Measurements from ENCODE around the gene DPH2.
A peak's percentile ranks its signal among the peaks of the same experiment; 100 is the strongest.

Gene DPH2

DNA sequence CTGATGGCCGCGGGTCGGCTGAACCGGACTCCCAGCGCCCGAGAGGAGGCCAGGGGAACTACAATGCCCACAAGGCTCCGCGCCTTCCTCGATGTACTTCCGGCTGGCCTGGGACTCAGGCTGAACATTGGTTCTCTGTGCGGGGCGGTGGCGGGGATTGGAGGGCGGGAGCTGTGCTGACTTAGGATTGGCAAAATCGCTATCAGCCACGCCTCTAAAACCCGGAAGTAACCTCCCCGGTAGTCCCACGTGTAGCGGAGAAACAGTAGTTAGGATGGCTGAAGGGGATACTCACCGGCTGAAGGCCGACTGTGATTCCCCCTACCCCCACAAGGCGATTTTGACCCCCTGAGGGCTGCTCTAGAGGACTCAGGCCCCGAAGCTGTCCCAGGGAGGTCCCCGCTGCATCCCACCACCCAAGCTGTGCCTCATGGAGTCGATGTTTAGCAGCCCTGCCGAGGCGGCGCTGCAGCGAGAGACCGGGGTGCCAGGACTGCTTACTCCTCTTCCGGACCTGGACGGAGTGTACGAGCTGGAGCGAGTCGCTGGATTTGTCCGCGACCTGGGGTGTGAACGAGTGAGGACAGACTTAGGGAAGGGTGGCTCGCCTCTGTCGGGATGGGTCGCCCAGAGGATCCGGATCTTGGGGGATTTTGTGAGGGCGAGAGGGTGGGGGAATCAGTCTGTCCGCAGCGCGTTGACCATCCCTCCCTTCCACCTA is at the start of gene DPH2:
TSS of gene DPH2 (plus strand) at position 265 of the 721 bp plus-strand sequence. CDS start at position 431, 166 bp downstream.
- in situ Hi-C loops (cut with MboI; ENCODE audit: low pct_unique_long_range_greater_than_20kb, low sequenced_read_pairs): no loop called here
- DNase-seq: peak; percentile 95

DNA sequence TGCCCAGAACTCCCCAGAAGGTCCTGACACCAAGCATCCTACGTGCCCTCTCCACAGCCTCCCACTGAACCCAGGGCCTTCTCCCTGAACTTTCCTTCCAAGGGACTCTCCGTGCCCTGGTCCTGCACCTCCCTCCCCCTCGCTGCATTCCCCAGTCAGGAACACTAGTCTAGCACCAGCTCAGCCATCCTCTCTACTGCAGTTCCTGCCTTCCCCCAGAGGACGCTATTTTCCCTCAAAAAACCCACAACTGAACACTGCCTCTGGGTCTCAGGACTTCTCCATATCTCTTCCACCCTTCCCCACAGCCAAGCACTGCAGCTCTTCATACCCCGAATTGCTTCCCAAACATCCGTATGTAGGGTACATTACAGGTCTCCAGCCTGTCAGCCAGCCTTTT is 48.8 kb upstream of the DPH2 start:
- in situ Hi-C loops (cut with MboI; ENCODE audit: low pct_unique_long_range_greater_than_20kb, low sequenced_read_pairs): no loop called here
- DNase-seq: no peak

DNA sequence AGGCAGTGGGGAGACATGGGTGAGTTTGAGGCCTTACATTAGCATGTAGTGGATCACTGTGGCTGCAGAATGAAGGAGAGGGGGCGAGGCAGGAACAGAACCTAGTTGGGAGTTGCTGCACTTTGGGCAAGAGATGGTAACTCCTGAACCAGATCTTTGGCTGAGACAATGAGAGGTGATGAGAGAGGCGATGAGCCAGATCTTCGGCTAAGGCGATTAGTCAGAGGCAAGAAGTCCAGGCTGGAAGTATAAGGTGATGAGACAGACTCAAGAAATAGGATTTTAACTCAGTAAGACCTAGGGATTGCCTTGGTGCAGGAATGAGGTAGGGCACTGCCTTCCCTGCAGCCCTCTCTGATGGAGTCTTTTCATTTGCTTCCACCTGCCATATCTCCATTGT is 45.3 kb upstream of the DPH2 start:
- in situ Hi-C loops (cut with MboI; ENCODE audit: low pct_unique_long_range_greater_than_20kb, low sequenced_read_pairs): no loop called here

DNA sequence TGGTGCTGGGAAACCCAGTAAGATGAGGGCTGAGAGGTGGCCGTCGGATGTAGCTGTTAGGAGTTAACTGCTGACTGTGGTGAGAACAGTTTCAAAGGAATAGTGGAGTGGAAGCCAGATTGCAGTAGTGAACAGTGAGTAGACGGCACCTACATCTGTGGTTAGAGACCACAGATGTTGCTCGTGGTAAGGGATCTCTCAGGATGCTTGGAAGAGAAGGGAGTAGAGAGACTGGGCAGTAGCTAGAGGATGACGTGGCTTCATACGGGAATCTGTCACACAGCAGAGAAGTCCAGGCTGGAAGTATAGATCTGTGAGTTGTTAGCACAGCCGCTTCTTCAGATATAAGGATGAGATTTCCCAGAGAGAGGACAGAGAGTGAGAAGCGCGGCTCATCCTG is 44.0 kb upstream of the DPH2 start:
- in situ Hi-C loops (cut with MboI; ENCODE audit: low pct_unique_long_range_greater_than_20kb, low sequenced_read_pairs): no loop called here
- no peak for DNase-seq

More for the DNA sequence above, 45.3 kb upstream of the DPH2 start:
- no peak for DNase-seq

DNA sequence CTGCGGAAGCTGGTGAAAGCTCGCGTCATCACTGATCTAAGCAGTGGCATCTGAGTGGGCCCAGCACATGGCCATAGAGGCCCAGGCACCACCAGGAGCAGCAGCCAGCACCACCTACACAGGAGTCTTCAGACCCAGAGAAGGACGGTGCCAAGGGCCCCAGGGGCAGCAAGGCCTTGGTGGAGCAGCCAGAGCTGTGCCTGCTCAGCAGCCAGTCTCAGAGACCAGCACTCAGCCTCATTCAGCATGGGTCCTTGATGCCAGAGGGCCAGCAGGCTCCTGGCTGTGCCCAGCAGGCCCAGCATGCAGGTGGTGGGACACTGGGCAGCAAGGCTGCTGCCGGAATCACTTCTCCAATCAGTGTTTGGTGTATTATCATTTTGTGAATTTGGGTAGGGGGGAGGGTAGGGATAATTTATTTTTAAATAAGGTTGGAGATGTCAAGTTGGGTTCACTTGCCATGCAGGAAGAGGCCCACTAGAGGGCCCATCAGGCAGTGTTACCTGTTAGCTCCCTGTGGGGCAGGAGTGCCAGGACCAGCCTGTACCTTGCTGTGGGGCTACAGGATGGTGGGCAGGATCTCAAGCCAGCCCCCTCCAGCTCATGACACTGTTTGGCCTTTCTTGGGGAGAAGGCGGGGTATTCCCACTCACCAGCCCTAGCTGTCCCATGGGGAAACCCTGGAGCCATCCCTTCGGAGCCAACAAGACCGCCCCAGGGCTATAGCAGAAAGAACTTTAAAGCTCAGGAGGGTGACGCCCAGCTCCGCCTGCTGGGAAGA is 39.5 kb upstream of the DPH2 start:
- in situ Hi-C loops (cut with MboI; ENCODE audit: low pct_unique_long_range_greater_than_20kb, low sequenced_read_pairs): loop anchor here (10.0 kb wide), 1 partner anchor 176 kb away; no protein-coding TSS in a partner anchor
- DNase-seq: peak; percentile 36

GRCh38 chr1:43930949-43931275 is 38.9 kb upstream of the DPH2 start:
- no peak for DNase-seq
- in situ Hi-C loops (cut with MboI; ENCODE audit: low pct_unique_long_range_greater_than_20kb, low sequenced_read_pairs): loop anchor here (10.0 kb wide), 1 partner anchor 176 kb away; no protein-coding TSS in a partner anchor

- in situ Hi-C loops (cut with MboI; ENCODE audit: low pct_unique_long_range_greater_than_20kb, low sequenced_read_pairs): loop anchor here (10.0 kb wide), 1 partner anchor 177 kb away; no protein-coding TSS in a partner anchor
- DNase-seq: no peak
Observed at GRCh38 chr1:43931711-43932660, 37.8 kb upstream of the DPH2 start.

GRCh38 chr1:43932786-43933385 is 36.9 kb upstream of the DPH2 start:
- in situ Hi-C loops (cut with MboI; ENCODE audit: low pct_unique_long_range_greater_than_20kb, low sequenced_read_pairs): loop anchor here (10.0 kb wide), 1 partner anchor 178 kb away; no protein-coding TSS in a partner anchor
- DNase-seq: no peak

- no peak for DNase-seq
- in situ Hi-C loops (cut with MboI; ENCODE audit: low pct_unique_long_range_greater_than_20kb, low sequenced_read_pairs): loop anchor here (10.0 kb wide), 1 partner anchor 179 kb away; no protein-coding TSS in a partner anchor
Observed at GRCh38 chr1:43933386-43934100, 36.3 kb upstream of the DPH2 start, which contains the start of gene ARTN. Gene ARTN (plus strand): TSS chr1:43933801. CDS start chr1:43935657, 1,856 bp downstream.

- in situ Hi-C loops (cut with MboI; ENCODE audit: low pct_unique_long_range_greater_than_20kb, low sequenced_read_pairs): loop anchor here (10.0 kb wide), 1 partner anchor 180 kb away; no protein-coding TSS in a partner anchor
Observed at GRCh38 chr1:43934101-43934985, 35.5 kb upstream of the DPH2 start.

DNA sequence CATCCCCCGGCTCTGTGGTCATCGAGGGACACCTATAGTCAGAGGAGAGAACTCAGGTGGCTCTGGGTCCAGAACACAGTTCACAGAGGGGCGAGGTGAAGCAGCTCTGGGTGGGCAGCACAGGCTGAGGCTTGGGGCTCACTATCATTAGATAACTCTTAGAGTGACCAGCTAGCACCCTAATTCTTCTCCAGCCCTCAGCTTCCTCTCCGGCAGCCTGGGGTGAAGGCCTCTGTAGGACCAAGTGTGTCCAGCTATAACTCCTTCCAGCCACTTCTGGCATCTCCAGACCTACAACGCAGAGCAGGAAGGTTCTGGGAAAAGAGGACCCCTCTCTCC is 34.9 kb upstream of the DPH2 start:
- in situ Hi-C loops (cut with MboI; ENCODE audit: low pct_unique_long_range_greater_than_20kb, low sequenced_read_pairs): loop anchor here (10.0 kb wide), 1 partner anchor 180 kb away; no protein-coding TSS in a partner anchor
- no peak for DNase-seq

More at GRCh38 chr1:43934101-43934985, 35.5 kb upstream of the DPH2 start:
- peak; percentile 75 for DNase-seq

DNA sequence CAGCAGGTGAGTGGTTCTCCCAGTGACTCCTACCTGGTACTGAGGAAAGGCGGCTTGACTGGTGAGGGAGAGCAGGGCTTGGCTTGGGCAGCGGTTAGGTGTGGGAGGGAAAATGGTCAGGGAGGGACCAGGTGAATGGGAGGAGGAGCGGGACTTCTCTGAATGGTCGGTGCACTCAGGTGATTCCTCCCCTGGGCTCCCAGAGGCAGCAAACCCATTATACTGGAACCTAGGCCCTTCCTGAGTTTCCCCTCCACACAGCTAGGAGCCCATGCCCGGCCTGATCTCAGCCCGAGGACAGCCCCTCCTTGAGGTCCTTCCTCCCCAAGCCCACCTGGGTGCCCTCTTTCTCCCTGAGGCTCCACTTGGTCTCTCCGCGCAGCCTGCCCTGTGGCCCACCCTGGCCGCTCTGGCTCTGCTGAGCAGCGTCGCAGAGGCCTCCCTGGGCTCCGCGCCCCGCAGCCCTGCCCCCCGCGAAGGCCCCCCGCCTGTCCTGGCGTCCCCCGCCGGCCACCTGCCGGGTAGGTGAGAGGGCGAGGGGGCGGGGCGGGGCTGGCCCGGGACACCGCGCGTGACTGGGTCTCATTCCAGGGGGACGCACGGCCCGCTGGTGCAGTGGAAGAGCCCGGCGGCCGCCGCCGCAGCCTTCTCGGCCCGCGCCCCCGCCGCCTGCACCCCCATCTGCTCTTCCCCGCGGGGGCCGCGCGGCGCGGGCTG is 33.9 kb upstream of the DPH2 start:
- DNase-seq: no peak
- in situ Hi-C loops (cut with MboI; ENCODE audit: low pct_unique_long_range_greater_than_20kb, low sequenced_read_pairs): loop anchor here (10.0 kb wide), 1 partner anchor 181 kb away; no protein-coding TSS in a partner anchor

- DNase-seq: no peak
Observed at GRCh38 chr1:43936431-43937151, 33.2 kb upstream of the DPH2 start.

DNA sequence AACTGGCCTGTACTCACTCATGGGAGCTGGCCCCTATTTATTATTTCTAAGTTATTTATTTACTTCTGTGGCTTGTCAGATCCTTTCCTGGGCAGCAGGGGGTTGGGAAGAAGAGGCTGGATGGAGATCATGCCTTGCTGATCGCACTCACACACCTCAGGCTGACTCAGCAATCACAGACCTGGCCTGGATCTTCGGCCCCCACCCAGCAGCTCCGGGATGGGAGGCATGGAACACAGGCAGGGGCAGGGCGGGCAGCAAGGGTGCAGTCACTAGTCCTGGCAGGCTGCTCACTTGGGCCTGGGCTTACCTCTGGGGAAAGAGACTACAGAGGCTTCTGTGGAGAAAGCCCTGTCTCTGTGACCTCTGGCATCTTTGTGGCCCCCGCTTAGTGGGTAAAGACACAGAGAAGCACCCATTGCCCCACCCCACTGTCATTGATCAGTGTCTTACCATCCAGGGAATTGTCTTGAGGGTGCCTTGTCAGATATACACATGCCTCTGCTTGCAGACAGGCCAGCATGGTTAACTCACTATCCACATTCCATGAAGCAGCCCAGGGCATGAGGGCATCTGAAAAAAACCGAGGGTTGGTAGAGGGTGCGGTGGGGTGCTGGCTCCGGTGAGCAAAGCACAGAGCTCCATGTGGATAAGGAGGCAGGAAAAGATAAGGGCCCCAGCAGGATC is 32.5 kb upstream of the DPH2 start:
- in situ Hi-C loops (cut with MboI; ENCODE audit: low pct_unique_long_range_greater_than_20kb, low sequenced_read_pairs): loop anchor here (10.0 kb wide), 1 partner anchor 183 kb away; no protein-coding TSS in a partner anchor
- DNase-seq: no peak

More at GRCh38 chr1:43936431-43937151, 33.2 kb upstream of the DPH2 start:
- in situ Hi-C loops (cut with MboI; ENCODE audit: low pct_unique_long_range_greater_than_20kb, low sequenced_read_pairs): loop anchor here (10.0 kb wide), 1 partner anchor 182 kb away; no protein-coding TSS in a partner anchor

DNA sequence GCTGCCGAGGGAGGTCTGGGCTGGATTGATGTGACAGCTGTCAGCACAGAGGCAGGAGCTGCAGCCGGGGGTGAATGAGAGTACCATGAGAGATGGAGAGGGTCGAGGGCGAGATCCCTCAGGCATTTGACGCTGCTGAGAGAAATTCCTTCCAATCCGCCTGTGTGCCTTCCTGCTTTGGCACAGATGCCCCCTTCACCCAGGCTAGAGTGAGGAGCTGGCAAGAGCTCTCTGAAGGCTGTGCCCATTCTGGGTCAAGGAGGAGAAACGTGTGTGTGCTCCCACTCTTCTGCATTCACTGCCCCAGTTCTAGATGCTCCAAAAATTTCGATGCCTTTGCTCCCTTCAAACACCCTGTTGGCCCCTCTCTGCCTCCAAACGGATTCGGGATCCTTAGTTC is 31.4 kb upstream of the DPH2 start:
- no peak for DNase-seq
- in situ Hi-C loops (cut with MboI; ENCODE audit: low pct_unique_long_range_greater_than_20kb, low sequenced_read_pairs): loop anchor here (10.0 kb wide), 1 partner anchor 184 kb away; no protein-coding TSS in a partner anchor
